Peyer's patch (tissue), 4 donors: ENCODE data around the gene ECSIT. TPM values are rescaled to one million over a fixed set of nuclear protein-coding genes. Genes with fewer than 3 reads are reported as not detected.

Source experiments
- DNase-seq, 3 donors: peaks; one replicate each; pipeline ENCODE4 v3.0.0-alpha.2; 2017 to 2019
- H3K27ac ChIP-seq, 4 donors: fragments of 200-600 bp; sonication (generic); one replicate each; pipeline ENCODE4 v1.5.1; 2016 to 2019
- H3K27me3 ChIP-seq, 2 donors: fragments of 200-600 bp; sonication (generic); one replicate each; pipeline ENCODE4 v1.5.1; 2019
- H3K36me3 ChIP-seq, 3 donors: fragments of 200-600 bp; sonication (generic); one replicate each; pipeline ENCODE4 v1.5.1; 2016 to 2019
- H3K4me1 ChIP-seq, 4 donors: fragments of 200-600 bp; sonication (generic); one replicate each; pipeline ENCODE4 v1.5.1; 2016 to 2019
- H3K4me3 ChIP-seq, 4 donors: fragments of 200-600 bp; sonication (generic); 1 replicate in 3 of 4; 2 replicates in 1 of 4; pipeline ENCODE4 v1.5.1; 2016 to 2019; ENCODE audit warnings: mild to moderate bottlenecking in 1 of 4
- H3K9me3 ChIP-seq, 4 donors: fragments of 200-600 bp; sonication (generic); one replicate each; pipeline ENCODE4 v1.5.1; 2016 to 2019; ENCODE audit warnings: mild to moderate bottlenecking in 1 of 4
- CTCF ChIP-seq, 6 experiments: fragments of 450-650 bp in 4 of 6; fragments of 200-600 bp in 2 of 6; sonication (generic) in 1 of 6; IDR thresholded peaks; one replicate each; pipeline ENCODE4 v1.5.1; 2017 to 2019; ENCODE audit warnings: antibody characterized with exemption in 6 of 6, mild to moderate bottlenecking in 3 of 6, moderate library complexity in 1 of 6
- POLR2A ChIP-seq, 2 donors: fragments of 450-650 bp; IDR thresholded peaks; one replicate each; pipeline ENCODE4 v1.5.1; 2017; ENCODE audit warnings: antibody characterized with exemption in 2 of 2, mild to moderate bottlenecking in 2 of 2, moderate library complexity in 2 of 2
- total RNA-seq, 4 donors: library from RNA; depleted of rRNA; stranded (reverse); fragments of >200 nt; gene quantifications; one replicate each; pipeline ENCODE4 v1.1.0, GENCODE V29; 2016

Gene ECSIT
- total RNA-seq, 4 donors from 2014 or later = 50.1 to 94.0 (median 70.4) TPM

- Histone ChIP-seq H3K4me3 (no peak overlapping the region), H3K36me3 (peaks cover 0 to 33% (median 0%) of the 10 kb centered on the region in 3 donors), H3K4me1 (no peaks in the 10 kb centered on the region), H3K27me3 (no peaks in the 10 kb centered on the region), H3K27ac (no peak overlapping the region), H3K9me3 (no peaks in the 10 kb centered on the region)
- DNase-seq = no peak
- TF ChIP-seq CTCF (IDR thresholded peaks at IDR 0.05) = no peak
- TF ChIP-seq POLR2A (IDR thresholded peaks at IDR 0.05) = no peak
These were observed 33.5 kb downstream of the ECSIT start for GRCh38 chr19:11495481-11495880.

GRCh38 chr19:11494634-11495285 is 34.2 kb downstream of the ECSIT start:
- H3K27ac ChIP-seq = no peak overlapping the region
- H3K36me3 ChIP-seq = peaks cover 0 to 33% (median 0%) of the 10 kb centered on the region in 3 donors
- H3K9me3 ChIP-seq = no peaks in the 10 kb centered on the region
- H3K27me3 ChIP-seq = no peaks in the 10 kb centered on the region
- DNase-seq = no peak
- TF ChIP-seq CTCF (IDR thresholded peaks at IDR 0.05) (no peak), POLR2A (IDR thresholded peaks at IDR 0.05) (no peak)
- no peak overlapping the region for H3K4me3 ChIP-seq
- H3K4me1 ChIP-seq = no peaks in the 10 kb centered on the region

- DNase-seq = no peak
- H3K27me3 ChIP-seq = no peaks in the 10 kb centered on the region
- H3K4me1 ChIP-seq = no peaks in the 10 kb centered on the region
- H3K36me3 ChIP-seq = peaks cover 0 to 16% (median 0%) of the 10 kb centered on the region in 3 donors
- H3K27ac ChIP-seq = no peak overlapping the region
- TF ChIP-seq POLR2A (IDR thresholded peaks at IDR 0.05) (no peak), CTCF (IDR thresholded peaks at IDR 0.05) (no peak)
- H3K9me3 ChIP-seq = no peaks in the 10 kb centered on the region
- no peak overlapping the region for H3K4me3 ChIP-seq
These were observed 39.6 kb downstream of the ECSIT start for GRCh38 chr19:11489378-11489777.

- Histone ChIP-seq H3K27me3 (peaks cover 0 to 9% of the 10 kb centered on the region in 2 donors), H3K36me3 (peaks cover 0 to 22% (median 0%) of the 10 kb centered on the region in 3 donors), H3K4me1 (peaks cover 0 to 15% (median 11%) of the 10 kb centered on the region in 4 donors), H3K27ac (no peak overlapping the region), H3K9me3 (no peaks in the 10 kb centered on the region), H3K4me3 (no peak overlapping the region)
- no peak for DNase-seq
- no peak for TF ChIP-seq CTCF (IDR thresholded peaks at IDR 0.05)
- TF ChIP-seq POLR2A (IDR thresholded peaks at IDR 0.05) = no peak
These were observed 42.1 kb downstream of the ECSIT start for GRCh38 chr19:11486661-11487503.

- no peak for DNase-seq
- peaks cover 0 to 22% (median 0%) of the 10 kb centered on the region in 3 donors for H3K36me3 ChIP-seq
- no peaks in the 10 kb centered on the region for H3K9me3 ChIP-seq
- H3K27me3 ChIP-seq = peaks cover 0 to 23% of the 10 kb centered on the region in 2 donors
- H3K4me3 ChIP-seq = no peak overlapping the region
- no peak overlapping the region for H3K27ac ChIP-seq
- H3K4me1 ChIP-seq = peaks cover 0 to 28% (median 16%) of the 10 kb centered on the region in 4 donors
- TF ChIP-seq CTCF (IDR thresholded peaks at IDR 0.05) = no peak
- no peak for TF ChIP-seq POLR2A (IDR thresholded peaks at IDR 0.05)
These were observed 43.6 kb downstream of the ECSIT start for GRCh38 chr19:11485245-11485837.
